ENCODE data around the gene TBC1D8B.

- TF ChIP-seq GATA2 (IDR thresholded peaks at IDR 0.05; ENCODE audit: low read depth, low read length): no peak
- no peak for TF ChIP-seq GATA3 (IDR thresholded peaks at IDR 0.05; ENCODE audit: low read depth, low read length)
These were observed 72.7 kb downstream of the TBC1D8B start for GRCh38 chrX:106875151-106875550.
